ENCODE measurements around the gene ZNF664. TPM values are rescaled to one million over a fixed set of nuclear protein-coding genes. Genes with fewer than 3 reads are reported as not detected.

The ZNF664 gene
- total RNA-seq, 6 donors from 2014 or later, result 49.1 to 112 (median 91.8) TPM

DNA sequence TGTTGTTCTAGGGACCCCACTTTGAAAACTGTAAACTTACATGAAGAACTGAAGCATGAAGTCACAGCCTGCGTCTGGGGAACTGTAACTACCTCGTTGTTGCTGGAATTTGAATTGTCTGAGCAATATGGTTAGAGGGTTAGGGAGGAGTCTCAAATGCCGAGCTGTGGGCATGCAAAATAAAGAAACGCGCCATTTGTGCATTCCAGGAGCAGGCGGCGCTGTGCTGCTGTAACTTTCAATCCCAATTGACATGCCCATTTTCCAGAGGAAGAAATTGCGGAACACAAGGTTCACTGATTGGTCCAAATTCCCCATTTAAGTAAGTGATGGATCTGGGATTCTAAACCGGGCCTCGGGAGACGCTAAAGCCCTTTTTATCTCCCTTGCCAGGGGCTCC lies 61.3 kb downstream of the ZNF664 start:
- no peaks in the 10 kb centered on the region for H3K36me3 ChIP-seq
- no peaks in the 10 kb centered on the region for H3K27me3 ChIP-seq
- H3K27ac ChIP-seq, result no peak overlapping the region
- no peak for TF ChIP-seq EP300 (IDR thresholded peaks at IDR 0.05)
- TF ChIP-seq POLR2AphosphoS5 (IDR thresholded peaks at IDR 0.05), result no peak
- TF ChIP-seq CTCF (IDR thresholded peaks at IDR 0.05), result no peak
- no peak for TF ChIP-seq POLR2A (IDR thresholded peaks at IDR 0.05)
- ATAC-seq (ENCODE audit: low FRiP score in 2 of 2) (no peak), DNase-seq (no peak)
- H3K4me1 ChIP-seq, result no peaks in the 10 kb centered on the region
- H3K4me3 ChIP-seq, result no peak overlapping the region
- no peaks in the 10 kb centered on the region for H3K9me3 ChIP-seq
- WGBS, 2 donors, result 89% methylated on average over 11 of the region's 11 CpGs

DNA sequence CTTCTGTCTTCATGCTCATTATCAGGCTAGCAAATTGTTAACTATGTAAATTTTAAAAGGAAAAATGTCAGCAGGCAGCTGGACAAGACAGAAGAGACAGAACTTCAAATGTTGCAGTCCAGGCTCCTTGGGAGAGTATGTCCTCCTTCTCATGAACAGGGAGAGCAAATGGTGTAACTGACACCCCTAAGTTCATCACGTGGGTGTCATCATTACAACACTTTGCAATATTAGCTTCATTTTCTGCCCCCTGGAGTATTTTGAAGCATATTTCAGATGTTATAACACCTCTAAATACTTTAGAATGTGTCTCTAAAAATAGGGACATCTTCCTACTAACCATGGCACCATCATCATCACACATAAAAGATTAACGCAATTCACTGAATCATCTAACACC lies 62.1 kb downstream of the ZNF664 start:
- Histone ChIP-seq H3K36me3 (no peaks in the 10 kb centered on the region), H3K4me1 (no peaks in the 10 kb centered on the region), H3K27me3 (no peaks in the 10 kb centered on the region), H3K27ac (no peak overlapping the region), H3K9me3 (no peaks in the 10 kb centered on the region), H3K4me3 (no peak overlapping the region)
- ATAC-seq (ENCODE audit: low FRiP score in 2 of 2), result no peak
- WGBS, 2 donors, result 76 to 78% methylated on average over 2 of the region's 2 CpGs
- TF ChIP-seq CTCF (IDR thresholded peaks at IDR 0.05) (no peak), POLR2A (IDR thresholded peaks at IDR 0.05) (no peak), EP300 (IDR thresholded peaks at IDR 0.05) (no peak), POLR2AphosphoS5 (IDR thresholded peaks at IDR 0.05) (no peak)
- DNase-seq, result no peak

- WGBS, 2 donors, result 54 to 57% methylated on average over 7 of the region's 7 CpGs
Measured at GRCh38 chr12:124036171-124036598, 63.2 kb downstream of the ZNF664 start.

DNA sequence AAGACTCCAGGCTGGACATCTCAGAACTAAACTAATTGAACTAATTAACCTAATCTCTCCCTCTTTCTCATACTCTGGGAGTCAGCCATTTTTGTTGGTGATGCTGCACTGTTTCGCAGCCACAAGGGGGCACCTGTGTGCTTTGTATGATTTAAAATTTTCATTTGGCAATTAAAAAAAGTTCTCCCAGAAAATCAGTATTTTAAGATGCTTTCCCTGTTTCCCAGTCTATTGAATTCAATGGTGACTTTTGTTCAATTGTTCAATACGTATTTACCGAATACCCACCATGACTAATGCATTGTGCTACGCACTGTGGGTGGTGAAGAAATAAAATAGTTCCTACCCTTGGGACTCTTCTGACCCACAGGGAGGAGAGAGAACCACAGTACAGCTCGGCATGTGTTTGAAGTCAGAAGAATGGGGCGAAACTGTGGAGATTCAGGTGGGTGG lies 63.7 kb downstream of the ZNF664 start:
- DNase-seq (no peak), ATAC-seq (ENCODE audit: low FRiP score in 2 of 2) (peak in 1 of 2 donors; percentile 75)
- H3K9me3 ChIP-seq, result no peaks in the 10 kb centered on the region
- H3K27me3 ChIP-seq, result no peaks in the 10 kb centered on the region
- H3K36me3 ChIP-seq, result no peaks in the 10 kb centered on the region
- TF ChIP-seq CTCF (IDR thresholded peaks at IDR 0.05), result peak; percentile 61 to 86 (median 82)
- no peak for TF ChIP-seq EP300 (IDR thresholded peaks at IDR 0.05)
- WGBS, 2 donors, result 35 to 40% methylated on average over 6 of the region's 6 CpGs
- H3K4me1 ChIP-seq, result peaks cover 0 to 3% (median 0%) of the 10 kb centered on the region in 4 donors
- H3K27ac ChIP-seq, result no peak overlapping the region
- no peak overlapping the region for H3K4me3 ChIP-seq

More at GRCh38 chr12:124036171-124036598, 63.2 kb downstream of the ZNF664 start:
- ATAC-seq (ENCODE audit: low FRiP score in 2 of 2) (peak in 1 of 2 donors; percentile 7), DNase-seq (no peak)
- Histone ChIP-seq H3K9me3 (no peaks in the 10 kb centered on the region), H3K4me3 (no peak overlapping the region), H3K27ac (no peak overlapping the region), H3K27me3 (no peaks in the 10 kb centered on the region), H3K36me3 (no peaks in the 10 kb centered on the region), H3K4me1 (peaks cover 0 to 3% (median 0%) of the 10 kb centered on the region in 4 donors)
- TF ChIP-seq EP300 (IDR thresholded peaks at IDR 0.05) (no peak), CTCF (IDR thresholded peaks at IDR 0.05) (no peak), POLR2AphosphoS5 (IDR thresholded peaks at IDR 0.05) (no peak), POLR2A (IDR thresholded peaks at IDR 0.05) (no peak)

- Histone ChIP-seq H3K9me3 (no peaks in the 10 kb centered on the region), H3K27me3 (no peaks in the 10 kb centered on the region), H3K27ac (no peak overlapping the region), H3K4me3 (no peak overlapping the region), H3K4me1 (peaks cover 0 to 3% (median 0%) of the 10 kb centered on the region in 4 donors), H3K36me3 (no peaks in the 10 kb centered on the region)
- no peak for TF ChIP-seq POLR2A (IDR thresholded peaks at IDR 0.05)
- no peak for TF ChIP-seq POLR2AphosphoS5 (IDR thresholded peaks at IDR 0.05)
- no peak for TF ChIP-seq CTCF (IDR thresholded peaks at IDR 0.05)
- ATAC-seq (ENCODE audit: low FRiP score in 2 of 2) (no peak), DNase-seq (no peak)
- WGBS, 2 donors, result 94 to 100% methylated on average over 1 of the region's 1 CpG
Measured at GRCh38 chr12:124037331-124037730, 64.3 kb downstream of the ZNF664 start.

Measured in upper lobe of left lung (tissue), 6 donors.